ENCODE data around the gene ACSM6. TPM values are rescaled to one million over a fixed set of nuclear protein-coding genes. Genes with fewer than 3 reads are reported as not detected.

The ACSM6 gene
- total and polyA plus RNA-seq, 2 of the 8 experiments (the other 6 are each of a cell fraction or from before 2014, with no cell fraction given) = 0.33 TPM; not detected in 1

DNA sequence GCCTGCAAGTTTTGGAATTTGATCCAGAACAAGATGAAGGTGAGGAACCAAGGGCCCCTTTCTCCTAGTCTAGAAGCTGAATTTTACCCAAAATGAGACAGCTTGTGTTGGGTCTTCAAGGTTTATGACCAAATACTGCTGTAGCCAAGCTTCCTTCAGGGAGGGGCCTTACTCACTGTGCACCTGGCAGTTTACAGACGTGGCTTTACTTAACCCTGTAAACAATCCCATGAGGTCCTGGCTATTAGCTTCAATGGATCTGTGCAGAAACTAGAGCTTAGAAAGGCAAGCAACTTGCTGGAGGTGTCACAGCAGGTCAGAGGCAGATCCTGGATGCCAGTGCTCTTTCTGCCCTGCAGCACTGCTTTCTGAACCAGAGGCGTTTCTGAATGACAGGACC, 50.1 kb downstream of the ACSM6 start:
- H3K14ac ChIP-seq (ENCODE audit: insufficient read length) = no peak overlapping the region
- DNase-seq (ENCODE audit: low read depth in 1 of 2, low spot score in 2 of 2) (no peak), FAIRE-seq (no peak)
- H2BK120ac ChIP-seq (replicated peaks; ENCODE audit: low read depth, low read length) = no peak overlapping the region
- no peak overlapping the region for H3K9ac ChIP-seq (replicated peaks in 1 of 4; ENCODE audit: extremely low read depth in 1 of 4, low read depth in 3 of 4, low read length in 3 of 4)
- no peak overlapping the region for H3K27ac ChIP-seq (ENCODE audit: low read depth, low read length)
- CTCF ChIA-PET (ENCODE audit: partially characterized antibody) = interaction anchor here (0.6 to 16.4 kb wide), 38 partner anchors 10 to 622 kb away, joined by 3 to 363 read pairs (median 8); no protein-coding TSS in a partner anchor
- peaks cover 0 to 5% (median 0%) of the 10 kb centered on the region in 4 experiments; a peak in 3 of 7 replicates for H3K4me1 ChIP-seq (replicated peaks in 1 of 4; ENCODE audit: control insufficient read depth in 3 of 4, insufficient read depth in 4 of 4, low read length in 3 of 4)
- no peak for TF ChIP-seq SIN3A (conservative IDR thresholded peaks at IDR 0.05 in 1 of 2, IDR thresholded peaks at IDR 0.05 in 1 of 2; ENCODE audit: low read depth in 1 of 2, low read length in 2 of 2)
- TF ChIP-seq USF2 (IDR thresholded peaks at IDR 0.05; ENCODE audit: low read length) = no peak
- TF ChIP-seq CHD2 (IDR thresholded peaks at IDR 0.05; ENCODE audit: low read length) = no peak
- no peak for TF ChIP-seq ATF3 (IDR thresholded peaks at IDR 0.05; ENCODE audit: insufficient read depth, low read depth, low read length)
- no peak for TF ChIP-seq POLR2A (IDR thresholded peaks at IDR 0.05; ENCODE audit: control extremely low read depth in 1 of 2, low read depth in 2 of 2, low read length in 2 of 2)
- TF ChIP-seq KDM1A (IDR thresholded peaks at IDR 0.05; ENCODE audit: borderline replicate concordance, low read length) = no peak
- H3K4me2 ChIP-seq (ENCODE audit: insufficient read depth in 1 of 2, low read depth in 2 of 2, low read length in 2 of 2) = no peak overlapping the region
- no peak overlapping the region for H2BK12ac ChIP-seq (ENCODE audit: low read depth, low read length)
- H3K36me3 ChIP-seq (ENCODE audit: control insufficient read depth in 2 of 4, insufficient read depth in 4 of 4, low read length in 3 of 4) = peaks cover 6 to 52% (median 27%) of the 10 kb centered on the region in 4 experiments
- H4K5ac ChIP-seq (ENCODE audit: insufficient read length, low read depth, low read length) = no peak overlapping the region
- H3K79me1 ChIP-seq (ENCODE audit: low read depth, low read length) = no peaks in the 10 kb centered on the region; the same call in 1 of the 2 replicates
- no peak overlapping the region for H2BK20ac ChIP-seq (ENCODE audit: low read length)
- H3K18ac ChIP-seq (ENCODE audit: extremely low read depth, low read length) = no peak overlapping the region
- no peak overlapping the region for H3K23ac ChIP-seq (ENCODE audit: insufficient read length)
- H2BK5ac ChIP-seq (ENCODE audit: low read depth, low read length) = no peak overlapping the region
- H3K79me2 ChIP-seq (ENCODE audit: control insufficient read depth in 1 of 2, insufficient read depth in 2 of 2, low read length in 2 of 2) = peaks cover 0 to 15% of the 10 kb centered on the region in 2 experiments; a peak in 1 of 4 replicates
- 88% methylated on average over 2 of the region's 2 CpGs; no CpG with 5 or more reads in 1 of the 2 experiments for WGBS, 2 experiments (ENCODE audit: extremely low coverage in 1 of 2, insufficient coverage in 1 of 2, insufficient read length in 1 of 2, insufficient replicate concordance in 2 of 2, low coverage in 1 of 2, low lambda C conversion rate in 2 of 2, missing lambda C conversion rate in 1 of 2)
- H4K8ac ChIP-seq (ENCODE audit: extremely low read depth, insufficient read depth, low read length) = no peak overlapping the region
- no peaks in the 10 kb centered on the region for H3K23me2 ChIP-seq (ENCODE audit: low read depth, low read length)
- POLR2A ChIA-PET (ENCODE audit: partially characterized antibody) = interaction anchor here (1.1 to 6.6 kb wide), 3 partner anchors 13 to 62 kb away, joined by 3 to 57 read pairs (median 4); no protein-coding TSS in a partner anchor
- no peaks in the 10 kb centered on the region for H3K27me3 ChIP-seq (replicated peaks in 1 of 4; ENCODE audit: control insufficient read depth in 3 of 4, extremely low read depth in 1 of 4, insufficient read depth in 3 of 4, low read length in 3 of 4)
- no peak overlapping the region for H2AFZ ChIP-seq (ENCODE audit: low read length)
- no peak overlapping the region for H2AK5ac ChIP-seq (ENCODE audit: low read depth, low read length)
- peaks cover 0 to 3% of the 10 kb centered on the region in 2 experiments; a peak in 1 of 4 replicates for H3K9me3 ChIP-seq (ENCODE audit: insufficient read depth in 2 of 2, low read depth in 1 of 2, low read length in 1 of 2)
- no peak overlapping the region for H3K4me3 ChIP-seq (ENCODE audit: extremely low read depth in 1 of 4, insufficient read depth in 2 of 4, low read depth in 3 of 4, low read length in 4 of 4)
- no peak overlapping the region for H3K56ac ChIP-seq (replicated peaks; ENCODE audit: insufficient read length, low read depth, low read length)
- H4K20me1 ChIP-seq (replicated peaks in 1 of 2; ENCODE audit: control insufficient read depth in 1 of 2, insufficient read depth in 2 of 2, low read length in 2 of 2) = no peaks in the 10 kb centered on the region
- H4K91ac ChIP-seq (replicated peaks; ENCODE audit: insufficient read length, low read length) = no peak overlapping the region
- H2BK15ac ChIP-seq (ENCODE audit: low read length) = no peak overlapping the region
- no peak overlapping the region for H3K4ac ChIP-seq (replicated peaks; ENCODE audit: insufficient read length, low read depth, low read length)

All from H1 (cell line).